Embryonic facial prominence (tissue), 1 donor: ENCODE data around the gene MAEL.

Experiments used
- DNase-seq: peaks from one replicate; pipeline ENCODE4 v3.0.0-alpha.2; 2016; ENCODE audit errors: extremely low spot score

MAEL gene

DNA sequence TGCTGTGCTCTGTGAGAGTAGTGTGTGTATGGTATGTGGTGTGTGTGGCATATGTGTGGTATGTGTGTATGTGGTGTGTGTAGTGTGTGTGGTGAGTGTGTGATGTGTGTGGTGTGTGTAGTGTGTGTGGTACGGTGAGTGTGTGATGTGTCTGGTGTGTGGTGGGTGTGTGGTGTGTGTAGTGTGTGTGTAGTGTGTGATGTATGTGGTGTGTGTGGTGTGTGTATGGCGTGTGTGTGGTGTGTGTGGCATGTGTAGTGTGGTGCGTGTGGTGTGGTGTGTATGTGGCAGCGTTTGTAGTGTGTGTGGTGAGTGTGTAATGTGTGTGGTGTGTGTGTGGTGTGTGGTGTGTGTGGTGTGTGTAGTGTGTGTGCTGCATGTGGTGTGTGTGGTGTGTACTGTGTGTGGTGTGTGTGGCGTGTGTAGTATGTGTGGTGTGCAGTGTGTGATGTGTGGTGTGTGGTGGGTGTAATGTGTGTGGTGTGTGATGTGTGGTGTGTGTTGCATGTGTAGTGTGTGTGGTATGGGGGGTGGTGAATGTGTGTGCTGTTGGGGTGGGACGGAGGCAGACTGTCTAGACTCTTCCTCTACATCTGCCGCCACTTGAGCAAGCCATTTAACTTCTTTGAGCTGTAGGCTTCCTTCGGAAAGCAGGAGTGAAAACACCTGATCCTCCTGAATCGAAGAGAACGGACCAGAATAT is 67.6 kb downstream of the MAEL start:
- DNase-seq, result no peak

DNA sequence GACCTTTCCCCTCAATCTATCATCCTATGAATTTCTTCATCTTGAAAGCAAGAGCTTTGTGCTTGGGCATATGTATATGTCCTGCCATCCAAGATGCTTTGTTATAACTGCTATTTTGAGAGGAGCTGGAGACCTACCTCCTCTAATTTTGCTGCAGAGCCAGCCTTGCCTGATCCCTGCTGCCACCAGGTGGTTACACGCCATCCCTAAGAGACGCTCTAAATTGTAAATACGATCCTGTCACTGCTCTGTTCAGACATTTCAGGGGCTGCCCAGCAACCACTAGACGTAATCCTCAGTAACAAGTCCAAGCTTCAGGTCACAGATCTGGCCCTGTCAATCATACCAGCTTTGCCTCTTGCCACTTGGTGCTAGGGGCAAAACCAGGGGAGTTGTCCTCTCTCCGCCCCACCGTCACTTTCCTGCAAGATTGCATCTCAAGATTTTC is 68.2 kb downstream of the MAEL start:
- DNase-seq, result no peak

- DNase-seq, result peak; percentile 52
These were observed 70.1 kb downstream of the MAEL start for GRCh38 chr1:167059045-167059808.

DNA sequence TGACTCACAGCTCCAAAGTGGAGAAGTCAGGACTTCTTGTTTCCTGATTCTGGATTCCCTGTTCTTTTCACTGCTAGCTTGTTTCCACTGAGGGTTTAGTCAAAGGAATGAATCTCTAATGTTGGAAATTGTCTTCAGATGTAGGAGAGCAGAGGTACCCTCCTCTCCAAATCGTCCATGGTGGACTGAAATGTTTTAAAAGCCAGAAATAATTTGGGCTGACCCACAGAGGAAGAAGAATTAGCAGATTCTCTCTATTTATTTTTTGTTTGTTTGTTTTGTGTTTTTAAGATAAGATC is 70.7 kb downstream of the MAEL start:
- no peak for DNase-seq

GRCh38 chr1:167060141-167061072 is 71.3 kb downstream of the MAEL start:
- DNase-seq, result no peak

DNA sequence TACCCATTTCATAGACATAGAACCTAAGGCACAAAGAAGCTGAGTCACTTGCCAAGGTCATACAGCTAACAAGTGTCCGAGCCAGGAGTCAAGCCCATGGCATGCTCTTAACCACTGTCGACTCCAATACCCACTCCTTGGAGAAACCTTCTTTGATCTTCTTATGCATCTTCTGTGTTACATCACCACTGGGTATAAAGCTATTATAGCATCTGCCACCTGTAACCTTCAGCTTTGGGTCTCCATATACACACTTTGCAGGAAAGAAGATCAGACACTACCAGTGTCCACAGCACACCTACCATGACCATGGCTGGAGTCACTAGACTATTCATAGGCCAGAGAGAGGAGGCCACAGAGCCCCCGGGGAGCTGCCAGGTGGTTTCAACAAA is 72.0 kb downstream of the MAEL start:
- no peak for DNase-seq

- DNase-seq, result no peak
These were observed 75.5 kb downstream of the MAEL start for GRCh38 chr1:167064621-167065020.

DNA sequence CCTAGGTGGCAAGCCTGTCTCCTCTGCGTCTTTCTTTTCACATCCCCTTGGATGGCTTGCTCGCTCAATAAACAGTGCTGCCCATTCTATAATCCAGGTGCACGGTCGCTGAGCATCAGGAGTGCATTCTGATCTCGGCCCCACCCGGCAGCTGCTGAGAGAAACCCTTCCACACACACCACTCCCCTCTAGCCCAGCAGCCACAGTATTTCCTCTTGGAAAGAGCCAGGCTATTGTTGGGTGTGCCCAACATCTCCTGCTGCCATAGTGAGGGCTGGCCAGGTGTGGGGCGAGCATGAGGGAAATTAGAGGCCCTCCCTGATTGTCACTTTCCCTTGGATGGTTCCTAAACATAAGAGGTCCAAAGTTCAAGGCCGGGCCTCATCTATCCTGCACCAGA is 76.4 kb downstream of the MAEL start:
- DNase-seq, result no peak

DNA sequence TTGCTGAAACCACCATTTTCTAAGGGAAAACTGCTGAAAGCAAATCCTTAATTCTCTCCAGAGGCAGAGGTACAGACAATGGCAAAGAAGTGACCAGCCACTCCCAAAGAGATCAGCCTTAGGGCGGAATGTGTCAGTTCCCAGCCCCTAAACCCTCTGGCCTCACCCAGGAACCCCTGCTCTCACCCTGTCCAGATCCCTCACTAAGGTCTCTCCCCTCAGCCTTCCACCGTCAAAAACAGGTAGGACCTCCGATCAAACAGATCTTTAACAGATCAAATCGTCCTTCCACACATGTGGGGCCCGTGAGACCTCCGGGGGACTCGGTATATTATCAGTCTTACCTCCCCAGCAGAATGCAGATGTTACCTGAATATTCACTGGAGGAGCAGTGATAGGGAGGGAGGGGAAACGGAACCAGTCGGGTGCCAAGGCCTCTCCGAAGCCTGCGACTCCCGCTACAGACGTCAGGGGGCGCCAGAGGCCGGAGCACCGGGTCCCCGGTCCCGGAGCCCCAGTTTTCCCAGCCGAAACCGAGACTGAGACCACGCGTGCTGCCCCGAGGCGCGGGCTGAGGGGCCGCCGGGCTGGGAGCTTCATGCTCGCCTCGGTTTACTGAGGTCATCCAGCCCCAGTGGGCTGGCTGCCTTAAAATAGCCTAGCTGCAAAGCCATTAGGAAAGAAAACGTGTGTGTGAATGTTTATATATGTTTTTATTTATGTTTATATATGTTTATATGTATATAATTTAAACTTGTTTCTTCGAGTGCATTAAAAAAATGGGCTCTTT is 77.4 kb downstream of the MAEL start:
- peak; percentile 25 for DNase-seq

GRCh38 chr1:167067904-167068303 is 78.8 kb downstream of the MAEL start:
- DNase-seq, result no peak

GRCh38 chr1:167068761-167069160 is 79.7 kb downstream of the MAEL start:
- DNase-seq, result no peak

- no peak for DNase-seq
These were observed 82.2 kb downstream of the MAEL start for GRCh38 chr1:167071286-167071685.
